HG02571 (cell line): Measurements from ENCODE around the gene WDFY3.

ENCODE experiments used
- ATAC-seq: cut with Tn5 transposase; IDR thresholded peaks from one replicate; pipeline ENCODE4 v1.9.1; 2021; ENCODE audit warnings: mild to moderate bottlenecking, moderate library complexity; ENCODE audit not compliant: unreplicated experiment

Gene WDFY3

GRCh38 chr4:84800256-84800655, 166.2 kb downstream of the WDFY3 start:
- no peak for ATAC-seq

GRCh38 chr4:84799318-84799717, 167.2 kb downstream of the WDFY3 start:
- ATAC-seq: no peak

- ATAC-seq: no peak
These were observed 170.1 kb downstream of the WDFY3 start for GRCh38 chr4:84796394-84796793.

DNA sequence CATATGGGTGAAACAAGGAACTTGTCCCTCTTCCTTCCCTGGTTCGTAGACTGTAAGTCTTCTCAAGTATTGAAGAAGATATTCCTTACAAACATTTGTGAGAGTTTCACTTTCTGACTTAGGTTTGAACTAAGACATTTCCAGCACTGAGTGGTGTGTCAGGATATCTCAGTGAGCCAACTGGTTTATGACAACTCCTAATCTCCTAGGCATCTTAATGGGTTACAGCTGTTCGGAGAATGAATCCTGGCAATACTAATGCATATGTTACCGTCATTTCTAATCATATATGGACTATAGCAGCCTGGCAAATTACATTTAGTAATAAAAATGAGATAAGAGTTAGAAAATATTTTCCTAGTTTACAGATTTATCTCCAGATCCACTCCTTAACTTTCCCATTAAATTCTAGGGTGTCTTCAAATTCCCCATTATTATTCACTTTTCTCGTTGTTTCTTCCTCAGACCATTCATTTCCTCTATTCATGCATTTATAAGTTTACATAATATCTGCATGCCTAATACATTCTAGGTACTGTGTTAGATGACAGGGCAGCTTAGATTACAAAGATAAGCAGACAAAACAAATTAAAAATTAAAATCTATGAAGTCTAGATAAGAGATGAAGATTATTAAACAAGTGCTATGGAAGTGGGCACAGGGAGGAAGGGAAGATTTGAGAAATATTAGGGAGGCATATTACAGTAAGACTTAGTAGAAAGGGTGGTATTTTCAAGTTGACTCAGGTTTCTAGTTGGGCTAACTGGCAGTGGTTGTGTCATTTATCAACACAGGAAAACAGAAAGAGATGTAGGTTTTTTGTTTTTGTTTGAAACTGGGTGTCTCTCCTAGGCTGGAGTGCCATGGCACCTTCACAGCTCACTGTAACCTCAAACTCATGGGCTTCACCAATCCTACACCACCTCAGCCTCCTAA, 173.9 kb downstream of the WDFY3 start:
- no peak for ATAC-seq

- no peak for ATAC-seq
These were observed 175.5 kb downstream of the WDFY3 start for GRCh38 chr4:84790769-84791565.

- no peak for ATAC-seq
These were observed 180.0 kb downstream of the WDFY3 start for GRCh38 chr4:84786478-84786877.

- no peak for ATAC-seq
These were observed 184.0 kb downstream of the WDFY3 start for GRCh38 chr4:84782517-84782916.

- ATAC-seq: no peak
These were observed 185.8 kb downstream of the WDFY3 start for GRCh38 chr4:84780719-84781118.

DNA sequence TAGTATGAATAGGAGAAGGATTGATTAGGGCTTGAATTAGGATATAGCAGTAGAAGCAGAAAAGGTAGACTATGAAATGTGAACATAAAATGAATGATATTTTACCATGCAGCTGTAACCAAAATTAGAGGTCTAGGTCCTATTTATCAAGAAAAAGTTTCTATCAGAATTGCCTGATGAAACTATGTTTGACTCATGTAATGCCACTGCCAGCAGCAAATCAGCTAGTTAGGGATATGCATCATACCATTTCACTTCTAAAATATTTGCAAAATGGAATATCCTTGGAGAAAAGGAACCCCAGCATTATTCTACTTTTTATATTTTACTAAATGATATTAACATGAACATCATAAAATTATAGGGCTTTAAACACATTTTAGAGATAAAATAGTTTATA, 188.4 kb downstream of the WDFY3 start:
- ATAC-seq: no peak

- no peak for ATAC-seq
These were observed 199.3 kb downstream of the WDFY3 start for GRCh38 chr4:84767168-84767567.

DNA sequence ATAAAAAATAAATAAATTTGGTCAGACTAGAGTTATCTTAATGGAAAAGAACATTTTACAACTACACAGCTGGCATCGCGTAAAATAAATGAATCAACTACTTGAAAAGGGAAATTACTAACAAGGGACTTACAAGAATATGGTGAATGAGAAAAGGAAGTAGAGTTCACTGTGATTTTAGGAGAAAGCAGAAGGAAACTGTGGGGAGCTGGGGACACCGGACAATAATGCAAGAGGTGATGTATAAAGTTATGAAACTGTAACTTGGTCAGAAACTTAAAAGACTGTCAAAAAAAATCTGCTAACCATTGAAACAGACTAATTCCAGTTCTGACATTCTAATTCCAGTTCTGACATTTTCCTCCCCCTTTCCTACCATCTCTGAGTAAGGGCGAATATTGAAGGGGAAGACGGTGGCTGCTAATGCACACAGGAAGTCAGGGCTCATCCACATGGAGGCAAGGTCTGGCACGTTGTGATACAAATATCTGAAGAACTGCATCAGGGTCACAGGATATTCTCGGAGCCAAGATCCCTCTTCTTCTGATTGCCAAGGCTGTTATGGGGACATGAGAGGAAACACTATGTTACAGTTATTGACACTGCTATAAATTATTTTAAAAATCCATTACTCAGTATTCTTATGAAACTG, 213.0 kb downstream of the WDFY3 start:
- no peak for ATAC-seq

- ATAC-seq: no peak
These were observed 214.8 kb downstream of the WDFY3 start for GRCh38 chr4:84751707-84752106.

DNA sequence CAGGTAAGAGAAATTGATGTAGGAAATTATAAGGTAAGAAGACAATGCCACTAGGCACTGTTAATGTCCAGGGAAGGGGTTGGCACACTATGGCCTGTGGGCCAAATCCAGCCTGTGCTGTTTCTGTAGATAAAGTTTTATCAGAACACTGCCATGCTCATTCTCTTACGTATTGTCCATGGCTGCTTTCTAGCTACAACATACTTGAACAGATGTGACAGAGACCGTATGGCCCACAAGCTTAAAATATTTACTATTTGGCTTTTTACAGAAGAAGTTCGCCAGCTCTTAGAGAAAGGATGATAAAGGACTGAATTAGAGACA, 215.6 kb downstream of the WDFY3 start:
- no peak for ATAC-seq

DNA sequence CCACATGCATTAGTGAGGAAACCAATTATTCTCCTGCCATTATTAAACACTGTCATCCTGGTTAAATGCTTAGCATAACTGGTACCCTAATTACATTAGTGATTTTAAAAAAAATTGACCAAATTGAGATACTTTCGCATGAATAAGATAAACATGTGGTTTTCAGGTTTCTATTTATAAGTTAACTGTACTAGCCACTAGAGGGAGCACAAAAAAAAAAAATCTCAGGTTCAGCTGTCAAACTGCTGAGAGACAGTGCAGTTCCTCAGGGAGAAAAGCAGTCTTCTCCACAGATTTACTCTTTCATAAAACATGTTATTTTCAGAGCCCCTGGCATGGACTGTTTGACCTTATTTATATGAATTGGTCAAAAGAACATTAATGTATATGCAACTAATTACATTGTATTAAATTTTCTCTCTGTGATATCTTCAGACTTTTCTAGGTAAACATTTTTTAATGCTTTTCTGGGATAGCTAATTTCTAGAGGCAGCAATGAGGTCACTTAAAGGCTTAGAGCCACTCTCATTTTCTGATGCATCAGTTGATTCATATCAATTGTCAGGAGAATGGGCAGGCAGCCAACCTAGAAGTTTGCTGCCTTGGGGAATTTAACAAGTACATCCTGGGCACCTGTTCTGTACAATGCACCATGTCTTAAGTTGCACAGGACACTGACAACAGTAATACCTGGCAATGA, 216.1 kb downstream of the WDFY3 start:
- peak; percentile 69 for ATAC-seq

DNA sequence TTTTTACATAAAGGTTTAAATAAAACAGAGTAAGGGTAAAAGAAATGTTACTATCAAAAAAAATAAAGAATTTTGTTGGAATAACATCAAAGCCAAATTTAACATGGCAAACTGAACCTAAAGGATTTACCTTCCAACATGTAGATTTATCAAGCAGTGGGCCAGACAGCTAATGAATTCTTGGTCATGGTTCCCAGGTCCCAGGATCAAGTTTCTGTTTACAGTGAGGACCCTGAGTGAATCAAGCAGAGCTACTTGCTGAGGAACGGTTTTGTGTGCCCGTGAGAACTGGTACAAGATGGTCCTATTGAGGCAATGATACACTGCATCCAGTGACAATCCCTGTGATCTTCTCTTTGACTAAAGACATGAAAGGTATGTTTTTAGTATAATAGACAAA, 226.4 kb downstream of the WDFY3 start:
- ATAC-seq: no peak

DNA sequence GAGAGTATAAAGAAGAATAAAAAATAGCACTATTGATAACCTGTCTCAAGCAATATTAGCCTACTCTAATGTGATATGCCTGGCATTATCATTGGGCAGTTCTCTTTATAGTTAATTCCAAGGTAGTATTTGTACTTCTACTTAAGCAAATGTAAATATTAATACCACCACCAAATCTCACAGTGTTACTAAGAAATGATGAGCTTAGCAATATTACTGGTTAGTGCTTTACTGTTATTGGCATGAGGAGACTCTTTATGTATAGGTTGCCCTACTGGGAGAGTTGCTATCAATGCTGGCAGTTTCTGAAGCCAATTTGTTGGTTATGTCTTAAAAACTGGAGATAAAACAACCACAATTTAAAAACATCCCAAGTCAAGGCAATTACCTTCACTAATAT, 227.9 kb downstream of the WDFY3 start:
- ATAC-seq: no peak

- ATAC-seq: no peak
These were observed 228.8 kb downstream of the WDFY3 start for GRCh38 chr4:84737656-84738055.

GRCh38 chr4:84734037-84734436, 232.5 kb downstream of the WDFY3 start:
- ATAC-seq: no peak

- ATAC-seq: no peak
These were observed 233.0 kb downstream of the WDFY3 start for GRCh38 chr4:84733343-84734033.

DNA sequence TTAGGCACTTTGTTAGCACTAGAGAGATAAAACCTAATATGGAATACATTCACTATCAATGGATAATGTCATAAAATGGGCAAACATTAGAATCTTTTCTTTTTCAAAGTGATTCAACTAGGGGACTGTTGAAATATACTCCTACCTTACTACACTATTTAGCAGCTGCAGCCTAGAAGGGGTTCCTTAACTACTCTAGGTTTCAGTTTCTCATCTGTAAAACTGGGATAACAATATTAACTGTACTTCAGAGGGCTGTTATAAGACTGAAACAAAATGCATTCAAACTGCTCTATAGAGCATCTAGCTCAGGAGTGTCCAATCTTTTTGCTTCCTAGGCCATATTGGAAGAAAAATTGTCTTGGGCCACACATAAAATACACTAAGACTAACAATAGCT, 236.1 kb downstream of the WDFY3 start:
- no peak for ATAC-seq
